CD4-positive, alpha-beta T cell (primary cell): ENCODE measurements around the gene SCN8A. TPM values are rescaled to one million over a fixed set of nuclear protein-coding genes. Genes with fewer than 3 reads are reported as not detected.
"Not testable (repeated sequence)": the region's sequence is repeated elsewhere in the genome, so short reads cannot be mapped to it uniquely, and the experiment has no call there.

Experiments used
- ATAC-seq: fragments of 200-7000 bp; cut with Tn5 transposase; one replicate; pipeline ENCODE4 v1.10.0; 2022; ENCODE audit warnings: mild to moderate bottlenecking; ENCODE audit not compliant: poor library complexity
- CTCF ChIA-PET: fragments of 350-600 bp; sonication (Branson Sonifier 250); formaldehyde crosslinking; loops from one replicate; lab custom pipeline; 2021; ENCODE audit warnings: antibody characterized with exemption, inconsistent platforms; lab: Charles Lee
- POLR2A ChIA-PET: fragments of 350-600 bp; sonication (Branson Sonifier 250); formaldehyde crosslinking; loops from one replicate; lab custom pipeline; 2021; ENCODE audit warnings: antibody characterized with exemption, inconsistent platforms; lab: Charles Lee
- DNase-seq, 14 experiments: peaks; one replicate each; pipeline ENCODE4 v3.0.0-alpha.2; 2013 to 2020; ENCODE audit warnings: mixed read lengths in 2 of 14
- H3K27ac ChIP-seq, 2 donors: one replicate each; pipeline versions ENCODE4 v1.5.1 to v1.7.0; 2013; ENCODE audit warnings: low read length in 2 of 2, low read depth in 1 of 2, mild to moderate bottlenecking in 1 of 2
- H3K27me3 ChIP-seq, 2 experiments: 1 replicate in 1 of 2; 2 replicates in 1 of 2; pipeline versions ENCODE4 v1.6.1 to v1.7.0; 2013; ENCODE audit warnings: low read length in 2 of 2, control low read depth in 1 of 2, mild to moderate bottlenecking in 1 of 2, moderate library complexity in 1 of 2; ENCODE audit not compliant: insufficient read depth in 2 of 2, control insufficient read depth in 1 of 2
- H3K36me3 ChIP-seq: one replicate; pipeline ENCODE4 v1.6.1; 2013; ENCODE audit warnings: low read length, control low read depth; ENCODE audit not compliant: insufficient read depth
- H3K4me1 ChIP-seq: one replicate; pipeline ENCODE4 v1.6.1; 2013; ENCODE audit warnings: low read length, control low read depth; ENCODE audit not compliant: insufficient read depth
- H3K4me3 ChIP-seq: one replicate; pipeline ENCODE4 v1.5.1; 2013; ENCODE audit warnings: mild to moderate bottlenecking, low read length, moderate library complexity
- H3K9me3 ChIP-seq, 2 experiments: 1 replicate in 1 of 2; 2 replicates in 1 of 2; pipeline versions ENCODE4 v1.6.1 to v1.7.0; 2013; ENCODE audit warnings: low read length in 2 of 2, mild to moderate bottlenecking in 2 of 2, control low read depth in 1 of 2, moderate library complexity in 1 of 2; ENCODE audit not compliant: control insufficient read depth in 1 of 2, insufficient read depth in 1 of 2
- H3K27ac Mint-ChIP-seq: one replicate; pipeline ENCODE4 v1.8.0; 2020; ENCODE audit warnings: mixed read lengths
- H3K27me3 Mint-ChIP-seq: one replicate; pipeline ENCODE4 v1.8.0; 2021; ENCODE audit warnings: mixed read lengths
- H3K36me3 Mint-ChIP-seq: one replicate; pipeline ENCODE4 v1.8.0; 2021; ENCODE audit warnings: low read depth, mixed read lengths
- H3K4me1 Mint-ChIP-seq: one replicate; pipeline ENCODE4 v1.8.0; 2021; ENCODE audit warnings: low read depth, mixed read lengths
- H3K4me3 Mint-ChIP-seq: one replicate; pipeline ENCODE4 v1.8.0; 2020; ENCODE audit warnings: mild to moderate bottlenecking, mixed read lengths
- H3K9me3 Mint-ChIP-seq: one replicate; pipeline ENCODE4 v1.8.0; 2020; ENCODE audit warnings: mixed read lengths
- intact Hi-C, 2 experiments: fragments of 100-400 bp; cut with DNase I in 1 of 2; cut with micrococcal nuclease in 1 of 2; formaldehyde crosslinking; loops; one replicate each; pipeline versions ENCODE4 v1.15.1 to v1.9.0; 2023 to 2025; cut with DNase I, micrococcal nuclease
- total RNA-seq, 174 experiments: library from RNA in 2 of 174; stranded (reverse) in 2 of 174; gene quantifications; one replicate each; pipeline ENCODE4 v1.2.3 and lab custom pipeline; 2021 to 2026
- TF ChIP-seq, protein P1 (sequence below): fragments of 200-600 bp; IDR thresholded peaks from one replicate; pipeline ENCODE4 v1.8.0; 2022; ENCODE audit warnings: antibody characterized with exemption, mild to moderate bottlenecking

The SCN8A gene
- total RNA-seq, 2 experiments from 2014 or later = 0.14 to 0.36 TPM

DNA sequence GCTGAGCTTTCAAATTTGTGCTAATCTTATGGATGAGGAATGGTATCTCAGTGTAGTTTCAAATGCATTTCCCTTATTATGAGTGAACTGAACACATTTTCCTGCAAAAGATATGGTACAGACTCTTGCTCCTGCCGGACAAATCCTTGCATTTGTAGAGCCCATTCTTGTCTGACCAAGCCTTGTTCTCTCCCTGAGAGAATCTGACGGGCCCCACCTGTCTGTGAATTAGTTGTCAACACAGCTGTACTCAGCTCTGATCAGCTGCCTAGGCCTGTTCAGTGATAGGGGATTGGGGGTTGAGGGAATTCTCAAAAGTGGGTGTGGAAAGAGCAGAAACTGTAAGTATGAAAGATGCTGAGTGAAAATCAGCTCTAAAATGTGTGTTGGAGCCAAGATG, 42.8 kb upstream of the SCN8A start:
- peaks cover 11% of the 10 kb centered on the region for H3K27me3 Mint-ChIP-seq
- H3K4me1 Mint-ChIP-seq = no peaks in the 10 kb centered on the region
- no peaks in the 10 kb centered on the region for H3K9me3 Mint-ChIP-seq
- Histone ChIP-seq H3K4me1 (no peaks in the 10 kb centered on the region), H3K27me3 (peaks cover 5 to 9% of the 10 kb centered on the region in 2 experiments), H3K36me3 (no peaks in the 10 kb centered on the region), H3K9me3 (no peaks in the 10 kb centered on the region), H3K4me3 (no peak overlapping the region), H3K27ac (no peak overlapping the region)
- H3K36me3 Mint-ChIP-seq = no peaks in the 10 kb centered on the region
- TF ChIP-seq, protein P1, sequence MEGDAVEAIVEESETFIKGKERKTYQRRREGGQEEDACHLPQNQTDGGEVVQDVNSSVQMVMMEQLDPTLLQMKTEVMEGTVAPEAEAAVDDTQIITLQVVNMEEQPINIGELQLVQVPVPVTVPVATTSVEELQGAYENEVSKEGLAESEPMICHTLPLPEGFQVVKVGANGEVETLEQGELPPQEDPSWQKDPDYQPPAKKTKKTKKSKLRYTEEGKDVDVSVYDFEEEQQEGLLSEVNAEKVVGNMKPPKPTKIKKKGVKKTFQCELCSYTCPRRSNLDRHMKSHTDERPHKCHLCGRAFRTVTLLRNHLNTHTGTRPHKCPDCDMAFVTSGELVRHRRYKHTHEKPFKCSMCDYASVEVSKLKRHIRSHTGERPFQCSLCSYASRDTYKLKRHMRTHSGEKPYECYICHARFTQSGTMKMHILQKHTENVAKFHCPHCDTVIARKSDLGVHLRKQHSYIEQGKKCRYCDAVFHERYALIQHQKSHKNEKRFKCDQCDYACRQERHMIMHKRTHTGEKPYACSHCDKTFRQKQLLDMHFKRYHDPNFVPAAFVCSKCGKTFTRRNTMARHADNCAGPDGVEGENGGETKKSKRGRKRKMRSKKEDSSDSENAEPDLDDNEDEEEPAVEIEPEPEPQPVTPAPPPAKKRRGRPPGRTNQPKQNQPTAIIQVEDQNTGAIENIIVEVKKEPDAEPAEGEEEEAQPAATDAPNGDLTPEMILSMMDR = no peak
- DNase-seq (no peak), ATAC-seq (no peak)
- no peak overlapping the region for H3K4me3 Mint-ChIP-seq
- ChIA-PET CTCF (interaction anchor here (0.6 kb wide), 1 partner anchor 151 kb away, joined by 3 read pairs; no protein-coding TSS in a partner anchor), POLR2A (no interaction called here)
- intact Hi-C loops = no loop called here
- H3K27ac Mint-ChIP-seq = no peak overlapping the region

DNA sequence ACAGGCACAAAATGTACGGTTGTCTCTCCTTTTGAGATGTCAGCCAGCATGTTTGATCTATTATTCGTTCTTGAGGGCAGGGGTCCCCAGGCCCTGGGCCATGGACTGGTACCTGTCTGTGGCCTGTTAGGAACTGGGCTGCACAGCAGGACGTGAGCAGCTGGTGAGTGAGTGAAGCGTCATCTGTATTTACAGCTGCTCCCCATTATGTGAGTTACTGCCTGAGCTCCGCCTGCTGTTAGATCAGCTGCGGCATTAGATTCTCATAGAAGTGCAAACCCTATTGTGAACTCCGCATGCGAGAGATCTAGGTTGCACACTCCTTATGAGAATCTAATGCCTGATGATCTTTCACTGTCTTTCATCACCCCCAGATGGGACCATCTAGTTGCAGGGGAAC, 41.4 kb upstream of the SCN8A start:
- H3K4me1 ChIP-seq = no peaks in the 10 kb centered on the region
- ChIA-PET POLR2A (no interaction called here), CTCF (no interaction called here)
- no peaks in the 10 kb centered on the region for H3K36me3 ChIP-seq
- Mint-ChIP-seq H3K27ac (no peak overlapping the region), H3K27me3 (peaks cover 15% of the 10 kb centered on the region), H3K4me3 (no peak overlapping the region), H3K4me1 (no peaks in the 10 kb centered on the region), H3K36me3 (no peaks in the 10 kb centered on the region), H3K9me3 (peaks cover 3% of the 10 kb centered on the region)
- no peak overlapping the region for H3K4me3 ChIP-seq
- H3K27me3 ChIP-seq = peaks cover 9 to 14% of the 10 kb centered on the region in 2 experiments
- TF ChIP-seq, protein P1 = no peak
- intact Hi-C loops = no loop called here
- no peak overlapping the region for H3K27ac ChIP-seq
- no peaks in the 10 kb centered on the region for H3K9me3 ChIP-seq
- no peak for DNase-seq
- no peak for ATAC-seq

DNA sequence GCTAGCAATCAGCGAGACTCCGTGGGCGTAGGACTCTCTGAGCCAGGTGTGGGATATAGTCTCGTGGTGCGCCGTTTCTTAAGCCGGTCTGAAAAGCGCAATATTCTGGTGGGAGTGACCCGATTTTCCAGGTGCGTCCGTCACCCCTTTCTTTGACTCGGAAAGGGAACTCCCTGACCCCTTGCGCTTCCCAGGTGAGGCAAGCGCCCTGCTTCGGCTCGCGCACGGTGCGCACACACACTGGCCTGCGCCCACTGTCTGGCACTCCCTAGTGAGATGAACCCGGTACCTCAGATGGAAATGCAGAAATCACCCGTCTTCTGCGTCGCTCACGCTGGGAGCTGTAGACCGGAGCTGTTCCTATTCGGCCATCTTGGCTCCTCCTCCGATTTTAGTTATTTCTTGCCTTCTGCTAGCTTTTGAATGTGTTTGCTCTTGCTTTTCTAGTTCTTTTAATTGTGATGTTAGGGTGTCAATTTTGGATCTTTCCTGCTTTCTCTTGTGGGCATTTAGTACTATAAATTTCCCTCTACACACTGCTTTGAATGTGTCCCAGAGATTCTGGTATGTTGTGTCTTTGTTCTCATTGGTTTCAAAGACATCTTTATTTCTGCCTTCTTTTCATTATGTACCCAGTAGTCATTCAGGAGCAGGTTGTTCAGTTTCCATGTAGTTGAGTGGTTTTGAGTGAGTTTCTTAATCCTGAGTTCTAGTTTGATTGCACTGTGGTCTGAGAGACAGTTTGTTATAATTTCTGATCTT, 22.6 kb upstream of the SCN8A start:
- H3K4me1 ChIP-seq, H3K27ac Mint-ChIP-seq, H3K27ac ChIP-seq, H3K9me3 Mint-ChIP-seq, H3K36me3 ChIP-seq, H3K4me3 Mint-ChIP-seq, CTCF ChIA-PET, H3K4me1 Mint-ChIP-seq, H3K36me3 Mint-ChIP-seq, H3K9me3 ChIP-seq, DNase-seq, ATAC-seq, H3K4me3 ChIP-seq, POLR2A ChIA-PET, intact Hi-C loops, H3K27me3 ChIP-seq: not testable (repeated sequence)
- H3K27me3 Mint-ChIP-seq = peaks cover 12% of the 10 kb centered on the region
